H1 (cell line): ENCODE measurements around the gene DHX29. TPM values are rescaled to one million over a fixed set of nuclear protein-coding genes. Genes with fewer than 3 reads are reported as not detected.

Source experiments
- CTCF ChIA-PET: fragments of 300-600 bp; sonication (Branson Sonifier 250); formaldehyde crosslinking; loops from one replicate; lab custom pipeline; 2021; ENCODE audit not compliant: partially characterized antibody; lab: Charles Lee
- POLR2A ChIA-PET: fragments of 300-600 bp; sonication (Branson Sonifier 250); formaldehyde crosslinking; loops from one replicate; lab custom pipeline; 2021; ENCODE audit warnings: inconsistent platforms; ENCODE audit not compliant: partially characterized antibody; lab: Charles Lee
- DNase-seq, 2 experiments: peaks; one replicate each; pipeline versions ENCODE4 v3.0.0 to v3.0.0-alpha.2; 2010 to 2022; ENCODE audit warnings: low spot score in 2 of 2, low read depth in 1 of 2, mixed read lengths in 1 of 2
- FAIRE-seq: peaks from 2 replicates; lab custom pipeline; 2011; peaks lifted over from hg19 to GRCh38; lab: Jason Lieb, UNC
- H2AFZ ChIP-seq: 2 replicates; pipeline ENCODE4 v1.8.1; 2012; ENCODE audit warnings: low read length, inconsistent platforms
- H2AK5ac ChIP-seq: 2 replicates; pipeline ENCODE4 v1.6.1; 2013; ENCODE audit warnings: low read depth, low read length
- H2BK120ac ChIP-seq: replicated peaks from 2 replicates; pipeline ENCODE3; 2013; ENCODE audit warnings: low read depth, low read length, inconsistent platforms
- H2BK12ac ChIP-seq: 2 replicates; pipeline ENCODE4 v1.6.1; 2013; ENCODE audit warnings: low read depth, low read length
- H2BK15ac ChIP-seq: 2 replicates; pipeline ENCODE4 v1.6.1; 2013; ENCODE audit warnings: low read length
- H2BK20ac ChIP-seq: 2 replicates; pipeline ENCODE4 v1.6.1; 2013; ENCODE audit warnings: low read length
- H2BK5ac ChIP-seq: 2 replicates; pipeline ENCODE4 v1.6.1; 2013; ENCODE audit warnings: low read depth, low read length
- H3K14ac ChIP-seq: 2 replicates; pipeline ENCODE4 v1.6.1; 2013; ENCODE audit warnings: inconsistent platforms; ENCODE audit not compliant: insufficient read length
- H3K18ac ChIP-seq: 2 replicates; pipeline ENCODE4 v1.6.1; 2013; ENCODE audit warnings: low read length; ENCODE audit errors: extremely low read depth
- H3K23ac ChIP-seq: 2 replicates; pipeline ENCODE4 v1.6.1; 2013; ENCODE audit warnings: inconsistent platforms; ENCODE audit not compliant: insufficient read length
- H3K23me2 ChIP-seq: 2 replicates; pipeline ENCODE4 v1.6.1; 2013; ENCODE audit warnings: low read depth, low read length
- H3K27ac ChIP-seq: 2 replicates; pipeline ENCODE4 v1.6.1; 2011; ENCODE audit warnings: low read depth, low read length, inconsistent platforms
- H3K27me3 ChIP-seq, 4 experiments: replicated peaks in 1 of 4; 1 replicate in 1 of 4; 2 replicates in 3 of 4; pipeline versions ENCODE4 v1.6.1 to v1.8.1; 2011 to 2013; ENCODE audit warnings: low read length in 3 of 4, mild to moderate bottlenecking in 3 of 4, inconsistent platforms in 2 of 4, mixed read lengths in 2 of 4, moderate library complexity in 1 of 4; ENCODE audit not compliant: control insufficient read depth in 3 of 4, insufficient read depth in 3 of 4; ENCODE audit errors: extremely low read depth in 1 of 4
- H3K36me3 ChIP-seq, 4 experiments: 2 replicates each; pipeline versions ENCODE4 v1.6.1 to v1.8.1; 2011 to 2013; ENCODE audit warnings: mild to moderate bottlenecking in 4 of 4, low read length in 3 of 4, moderate library complexity in 2 of 4, control low read depth in 1 of 4, inconsistent platforms in 1 of 4; ENCODE audit not compliant: insufficient read depth in 4 of 4, control insufficient read depth in 2 of 4
- H3K4ac ChIP-seq: replicated peaks from 2 replicates; pipeline ENCODE3; 2013; ENCODE audit warnings: low read length, low read depth, mixed read lengths, inconsistent platforms; ENCODE audit not compliant: insufficient read length
- H3K4me1 ChIP-seq, 4 experiments: replicated peaks in 1 of 4; 1 replicate in 1 of 4; 2 replicates in 3 of 4; pipeline versions ENCODE4 v1.6.1 to v1.8.1; 2011 to 2013; ENCODE audit warnings: low read length in 3 of 4, inconsistent platforms in 2 of 4, mixed read lengths in 1 of 4; ENCODE audit not compliant: insufficient read depth in 4 of 4, control insufficient read depth in 3 of 4
- H3K4me2 ChIP-seq, 2 experiments: 2 replicates each; pipeline versions ENCODE4 v1.6.1 to v1.8.1; 2011 to 2013; ENCODE audit warnings: low read depth in 2 of 2, low read length in 2 of 2, control low read depth in 1 of 2, inconsistent platforms in 1 of 2, mild to moderate bottlenecking in 1 of 2; ENCODE audit not compliant: insufficient read depth in 1 of 2
- H3K4me3 ChIP-seq, 4 experiments: fragments of 200-600, 300-600 bp in 1 of 4; sonication (generic), shearing (Covaris generic), sonication (Bioruptor Twin) in 1 of 4; 2 replicates each; pipeline versions ENCODE4 v1.5.1 to v1.8.1; 2011 to 2016; ENCODE audit warnings: low read length in 4 of 4, low read depth in 3 of 4, control low read depth in 2 of 4, inconsistent platforms in 2 of 4, mild to moderate bottlenecking in 2 of 4, mixed read lengths in 1 of 4, moderate library complexity in 1 of 4; ENCODE audit not compliant: insufficient read depth in 2 of 4; ENCODE audit errors: extremely low read depth in 1 of 4
- H3K56ac ChIP-seq: replicated peaks from 2 replicates; pipeline ENCODE3; 2013; ENCODE audit warnings: low read depth, mild to moderate bottlenecking, mixed read lengths, low read length, inconsistent platforms; ENCODE audit not compliant: insufficient read length
- H3K79me1 ChIP-seq: 2 replicates; pipeline ENCODE4 v1.6.1; 2013; ENCODE audit warnings: low read depth, low read length, control low read depth
- H3K79me2 ChIP-seq, 2 experiments: 2 replicates each; pipeline versions ENCODE4 v1.6.1 to v1.8.1; 2012 to 2013; ENCODE audit warnings: low read length in 2 of 2, mild to moderate bottlenecking in 2 of 2, inconsistent platforms in 1 of 2; ENCODE audit not compliant: insufficient read depth in 2 of 2, control insufficient read depth in 1 of 2
- H3K9ac ChIP-seq, 4 experiments: replicated peaks in 1 of 4; 1 replicate in 1 of 4; 2 replicates in 3 of 4; pipeline versions ENCODE4 v1.6.1 to v1.8.1; 2011 to 2013; ENCODE audit warnings: low read depth in 3 of 4, low read length in 3 of 4, control low read depth in 2 of 4, mild to moderate bottlenecking in 2 of 4, moderate library complexity in 2 of 4, inconsistent platforms in 1 of 4; ENCODE audit errors: extremely low read depth in 1 of 4
- H3K9me3 ChIP-seq, 2 experiments: 2 replicates each; pipeline versions ENCODE4 v1.6.1 to v1.8.1; 2012 to 2013; ENCODE audit warnings: mild to moderate bottlenecking in 2 of 2, moderate library complexity in 2 of 2, control low read depth in 1 of 2, inconsistent platforms in 1 of 2, low read depth in 1 of 2, low read length in 1 of 2, mixed read lengths in 1 of 2; ENCODE audit not compliant: insufficient read depth in 2 of 2
- H4K20me1 ChIP-seq, 2 experiments: replicated peaks in 1 of 2; 2 replicates each; pipeline versions ENCODE3 to v1.8.1; 2011 to 2013; ENCODE audit warnings: inconsistent platforms in 2 of 2, low read length in 2 of 2, mild to moderate bottlenecking in 1 of 2; ENCODE audit not compliant: insufficient read depth in 2 of 2, control insufficient read depth in 1 of 2
- H4K5ac ChIP-seq: 2 replicates; pipeline ENCODE4 v1.6.1; 2013; ENCODE audit warnings: low read length, low read depth, mixed read lengths, inconsistent platforms; ENCODE audit not compliant: insufficient read length
- H4K8ac ChIP-seq: 2 replicates; pipeline ENCODE4 v1.8.0; 2013; ENCODE audit warnings: mild to moderate bottlenecking, moderate library complexity, low read length, inconsistent platforms; ENCODE audit not compliant: insufficient read depth; ENCODE audit errors: extremely low read depth
- H4K91ac ChIP-seq: replicated peaks from 2 replicates; pipeline ENCODE3; 2013; ENCODE audit warnings: low read length, mixed read lengths, inconsistent platforms; ENCODE audit not compliant: insufficient read length
- JUN ChIP-seq: IDR thresholded peaks from 2 replicates; pipeline ENCODE4 v1.6.1; 2011; ENCODE audit warnings: low read depth, mild to moderate bottlenecking, improper control_type of control experiment, low read length
- WGBS, 2 experiments: shearing (Covaris generic) in 1 of 2; methylation state at CpG; one replicate each; pipeline versions ENCODE4 v1.1.6 to v1.1.7; 2013 to 2015; ENCODE audit warnings: low lambda C conversion rate in 2 of 2, mixed read lengths in 2 of 2, inconsistent platforms in 1 of 2, low coverage in 1 of 2, missing lambda C conversion rate in 1 of 2; ENCODE audit not compliant: insufficient replicate concordance in 2 of 2, insufficient coverage in 1 of 2, insufficient read length in 1 of 2; ENCODE audit errors: extremely low coverage in 1 of 2, missing lambda C conversion rate in 1 of 2; 5-methylcytosine and 5-hydroxymethylcytosine counted together
- polyA plus RNA-seq, 7 experiments: library from polyadenylated mRNA; depleted of rRNA in 3 of 7; stranded (reverse) in 5 of 7; unstranded in 2 of 7; fragments of >200 nt in 5 of 7; fragments of 200-250 nt in 2 of 7; gene quantifications; 1 replicate in 5 of 7; 2 replicates in 1 of 7; 4 replicates in 1 of 7; pipeline versions ENCODE4 v1.2.1 to v1.2.3, GENCODE V29; 2011 to 2013; ENCODE audit warnings: missing spikeins in 2 of 7, mixed read lengths in 2 of 7
- total RNA-seq: library from RNA; stranded (reverse); fragmentation: NEBNext Ultra II Directional; extraction: Animal tissue kit (Norgen Biotek cat#: 25700); gene quantifications from 2 replicates; pipeline ENCODE4 v1.2.1, GENCODE V29; 2021

The DHX29 gene
- total and polyA plus RNA-seq, 2 of the 8 experiments (the other 6 are each of a cell fraction or from before 2014, with no cell fraction given): 3.4 to 32.1 TPM

GRCh38 chr5:55220433-55221185 is 86.9 kb downstream of the DHX29 start:
- Histone ChIP-seq H4K5ac (no peak overlapping the region), H2BK15ac (peak overlapping the region; percentile 29; the same call in 1 of the 2 replicates), H3K9ac (no peak overlapping the region), H2AK5ac (no peak overlapping the region), H2BK5ac (no peak overlapping the region), H3K4me3 (peak overlapping the region; percentile 35 to 68 (median 60)), H3K23ac (peak overlapping the region; percentile 24), H3K23me2 (peaks cover 5% of the 10 kb centered on the region; the same call in 1 of the 2 replicates), H3K9me3 (no peaks in the 10 kb centered on the region), H3K79me2 (no peaks in the 10 kb centered on the region), H3K56ac (peak overlapping the region; percentile 5), H2BK120ac (no peak overlapping the region), H3K14ac (no peak overlapping the region), H2BK20ac (no peak overlapping the region), H3K18ac (no peak overlapping the region; the same call in 1 of the 2 replicates), H3K4ac (no peak overlapping the region), H2BK12ac (no peak overlapping the region), H3K79me1 (no peaks in the 10 kb centered on the region), H3K4me2 (peak overlapping the region; percentile 72 to 96), H3K27me3 (peaks cover 46 to 62% (median 59%) of the 10 kb centered on the region in 4 experiments), H4K20me1 (peaks cover 3 to 21% of the 10 kb centered on the region in 2 experiments), H4K8ac (peak overlapping the region; percentile 57), H3K36me3 (peaks cover 0 to 6% (median 0%) of the 10 kb centered on the region in 4 experiments; a peak in 1 of 8 replicates), H4K91ac (peak overlapping the region; percentile 67), H3K4me1 (peaks cover 0 to 15% (median 5%) of the 10 kb centered on the region in 4 experiments; a peak in 6 of 7 replicates), H2AFZ (peak overlapping the region; percentile 83; the same call in 1 of the 2 replicates), H3K27ac (no peak overlapping the region)
- POLR2A ChIA-PET: interaction anchor here (1.0 to 2.8 kb wide), 4 partner anchors 11 to 49 kb away, joined by 3 to 21 read pairs (median 3); partner anchors contain the start of gene CCNO
- FAIRE-seq: no peak
- DNase-seq: peak in 1 of 2 experiments; percentile 81
- WGBS, 2 experiments: 1% methylated on average over 56 of the region's 62 CpGs; no CpG with 5 or more reads in 1 of the 2 experiments
- CTCF ChIA-PET: interaction anchor here (0.8 to 7.6 kb wide), 11 partner anchors 10 to 472 kb away, joined by 3 to 105 read pairs (median 5); partner anchors contain the start of gene CCNO
- no peak for TF ChIP-seq JUN
